Esophagus muscularis mucosa (tissue), 4 donors: ENCODE data around the gene SLC29A3. TPM values are rescaled to one million over a fixed set of nuclear protein-coding genes. Genes with fewer than 3 reads are reported as not detected.

Experiments used
- DNase-seq: peaks from one replicate; pipeline ENCODE4 v3.0.0-alpha.2; 2017; ENCODE audit errors: extremely low spot score
- H3K27ac ChIP-seq, 4 donors: fragments of 200-600 bp; sonication (generic); replicated peaks in 1 of 4; 1 replicate in 3 of 4; 2 replicates in 1 of 4; pipeline ENCODE4 v1.5.1; 2016 to 2019; ENCODE audit warnings: mild to moderate bottlenecking in 1 of 4
- H3K27me3 ChIP-seq, 4 donors: fragments of 200-600 bp; sonication (generic); one replicate each; pipeline versions ENCODE4 v1.5.1 to v1.6.0; 2016 to 2019
- H3K36me3 ChIP-seq, 4 donors: fragments of 200-600 bp; sonication (generic); one replicate each; pipeline ENCODE4 v1.5.1; 2016 to 2019
- H3K4me1 ChIP-seq, 4 donors: fragments of 200-600 bp; sonication (generic); one replicate each; pipeline ENCODE4 v1.5.1; 2016 to 2019
- H3K4me3 ChIP-seq, 4 donors: fragments of 200-600 bp; sonication (generic); 1 replicate in 2 of 4; 2 replicates in 2 of 4; pipeline ENCODE4 v1.5.1; 2016 to 2019; ENCODE audit warnings: mild to moderate bottlenecking in 4 of 4, moderate library complexity in 1 of 4
- H3K9me3 ChIP-seq, 4 donors: fragments of 200-600 bp; sonication (generic); 1 replicate in 3 of 4; 2 replicates in 1 of 4; pipeline ENCODE4 v1.5.1; 2016 to 2019
- CTCF ChIP-seq, 3 experiments: fragments of 200-600 bp in 2 of 3; fragments of 450-650 bp in 1 of 3; sonication (generic) in 2 of 3; IDR thresholded peaks; one replicate each; pipeline ENCODE4 v1.5.1; 2017 to 2019; ENCODE audit warnings: antibody characterized with exemption in 3 of 3, mild to moderate bottlenecking in 2 of 3, moderate library complexity in 1 of 3
- EP300 ChIP-seq: sonication (generic); formaldehyde crosslinking; IDR thresholded peaks from one replicate; pipeline ENCODE4 v1.6.1; 2017; ENCODE audit warnings: antibody characterized with exemption
- POLR2A ChIP-seq: fragments of 450-650 bp; IDR thresholded peaks from one replicate; pipeline ENCODE4 v1.6.1; 2017; ENCODE audit warnings: antibody characterized with exemption, moderate library complexity, mild to moderate bottlenecking, low read depth
- POLR2AphosphoS5 ChIP-seq, 2 donors: sonication (generic); formaldehyde crosslinking; IDR thresholded peaks; one replicate each; pipeline ENCODE4 v1.6.1; 2017; ENCODE audit warnings: antibody characterized with exemption in 2 of 2
- WGBS: methylation state at CpG from one replicate; pipeline ENCODE4 v1.1.5; 2018; 5-methylcytosine and 5-hydroxymethylcytosine counted together
- intact Hi-C: fragments of 100-400 bp; cut with DNase I; formaldehyde crosslinking; loops from one replicate; pipeline ENCODE4 v1.15.1; 2023
- total RNA-seq, 4 donors: library from RNA; depleted of rRNA; stranded (reverse); fragments of >200 nt; gene quantifications; one replicate each; pipeline versions ENCODE4 v1.1.0 to v1.2.1, GENCODE V29; 2016

SLC29A3 gene
- total RNA-seq, 4 donors from 2014 or later = 4.0 to 6.9 (median 5.0) TPM

DNA sequence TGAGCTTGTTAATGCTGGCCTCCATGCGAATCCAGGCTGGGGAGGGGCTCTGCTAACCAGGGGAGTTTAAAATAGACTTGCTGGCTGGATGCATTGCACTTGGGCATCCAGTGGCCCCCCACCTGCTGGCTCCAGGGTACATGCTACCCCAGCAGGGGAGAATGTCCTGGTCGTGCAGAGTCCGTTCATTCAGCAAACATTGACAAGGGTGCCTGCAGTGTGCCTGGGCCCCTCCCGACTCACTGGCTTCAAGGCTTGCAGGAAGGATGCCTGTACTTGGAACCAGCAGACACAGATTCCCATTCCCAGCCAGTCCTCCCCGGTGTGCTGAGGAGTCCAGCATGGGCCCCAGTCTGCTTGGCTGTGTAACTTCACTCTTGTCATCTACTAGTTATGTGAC lies 1.5 kb downstream of the SLC29A3 start:
- no peak overlapping the region for H3K4me3 ChIP-seq
- WGBS = 100% methylated on average over 1 of the region's 5 CpGs
- intact Hi-C loops = loop anchor here (5.0 kb wide), 1 partner anchor 57 kb away; no protein-coding TSS in a partner anchor

GRCh38 chr10:71321386-71321785 lies 2.3 kb downstream of the SLC29A3 start:
- no peaks in the 10 kb centered on the region for H3K27me3 ChIP-seq
- no peak for TF ChIP-seq POLR2AphosphoS5 (IDR thresholded peaks at IDR 0.05)
- no peak for TF ChIP-seq CTCF (IDR thresholded peaks at IDR 0.05)
- no peak for TF ChIP-seq POLR2A
- TF ChIP-seq EP300 = no peak
- no peak overlapping the region for H3K4me3 ChIP-seq
- 100% methylated on average over 1 of the region's 1 CpG for WGBS
- H3K4me1 ChIP-seq = peaks cover 12 to 23% (median 17%) of the 10 kb centered on the region in 4 donors
- H3K27ac ChIP-seq = no peak overlapping the region
- peaks cover 0 to 38% (median 12%) of the 10 kb centered on the region in 4 donors for H3K36me3 ChIP-seq
- no peak for DNase-seq
- intact Hi-C loops = loop anchor here (5.0 kb wide), 1 partner anchor 56 kb away; no protein-coding TSS in a partner anchor
- H3K9me3 ChIP-seq = no peaks in the 10 kb centered on the region

More for the DNA sequence above, 1.5 kb downstream of the SLC29A3 start:
- Histone ChIP-seq H3K9me3 (no peaks in the 10 kb centered on the region), H3K4me1 (peaks cover 12 to 23% (median 17%) of the 10 kb centered on the region in 4 donors), H3K27ac (no peak overlapping the region), H3K36me3 (peaks cover 0 to 31% (median 11%) of the 10 kb centered on the region in 4 donors), H3K27me3 (no peaks in the 10 kb centered on the region)
- no peak for DNase-seq
- TF ChIP-seq POLR2AphosphoS5 (IDR thresholded peaks at IDR 0.05) = no peak
- TF ChIP-seq EP300 = no peak
- no peak for TF ChIP-seq POLR2A
- TF ChIP-seq CTCF (IDR thresholded peaks at IDR 0.05) = no peak

GRCh38 chr10:71323407-71323806 lies 4.3 kb downstream of the SLC29A3 start:
- intact Hi-C loops = loop anchor here (2.0 to 5.0 kb wide), 2 partner anchors 54 to 453 kb away; no protein-coding TSS in a partner anchor
- no peak overlapping the region for H3K27ac ChIP-seq

GRCh38 chr10:71324743-71325142 lies 5.7 kb downstream of the SLC29A3 start:
- intact Hi-C loops = loop anchor here (5.0 kb wide), 1 partner anchor 53 kb away; no protein-coding TSS in a partner anchor

More at GRCh38 chr10:71323407-71323806, 4.3 kb downstream of the SLC29A3 start:
- no peaks in the 10 kb centered on the region for H3K9me3 ChIP-seq
- H3K27me3 ChIP-seq = no peaks in the 10 kb centered on the region
- H3K36me3 ChIP-seq = peaks cover 0 to 58% (median 13%) of the 10 kb centered on the region in 4 donors
- no peak for TF ChIP-seq POLR2A
- no peak for TF ChIP-seq POLR2AphosphoS5 (IDR thresholded peaks at IDR 0.05)
- no peak for TF ChIP-seq EP300
- no peak for TF ChIP-seq CTCF (IDR thresholded peaks at IDR 0.05)
- 83% methylated on average over 4 of the region's 4 CpGs for WGBS
- no peak for DNase-seq
- H3K4me1 ChIP-seq = peaks cover 12 to 22% (median 17%) of the 10 kb centered on the region in 4 donors
- H3K4me3 ChIP-seq = no peak overlapping the region

More at GRCh38 chr10:71324743-71325142, 5.7 kb downstream of the SLC29A3 start:
- 91% methylated on average over 8 of the region's 9 CpGs for WGBS
- H3K9me3 ChIP-seq = no peaks in the 10 kb centered on the region
- peaks cover 4 to 12% (median 8%) of the 10 kb centered on the region in 4 donors for H3K4me1 ChIP-seq
- no peak for DNase-seq
- no peak for TF ChIP-seq EP300
- TF ChIP-seq CTCF (IDR thresholded peaks at IDR 0.05) = no peak
- TF ChIP-seq POLR2AphosphoS5 (IDR thresholded peaks at IDR 0.05) = no peak
- no peak for TF ChIP-seq POLR2A
- no peak overlapping the region for H3K27ac ChIP-seq
- H3K27me3 ChIP-seq = no peaks in the 10 kb centered on the region
- H3K36me3 ChIP-seq = peaks cover 0 to 72% (median 15%) of the 10 kb centered on the region in 4 donors
- H3K4me3 ChIP-seq = no peak overlapping the region
